SK-N-SH treated with all-trans-retinoic acid at 6 μM for 48 hours (cell line): ENCODE data around the gene PRELID3B.

Experiments
- ARNTL ChIP-seq: fragments of 450-650 bp; formaldehyde crosslinking; IDR thresholded peaks from 2 replicates; pipeline ENCODE4 v1.5.0; 2020; ENCODE audit warnings: low read depth, mild to moderate bottlenecking, moderate library complexity, borderline replicate concordance
- CSDC2 ChIP-seq: fragments of 250-450 bp; sonication (Bioruptor Pico); IDR thresholded peaks from 2 replicates; pipeline ENCODE4 v1.5.0; 2020; ENCODE audit warnings: mild to moderate bottlenecking, moderate library complexity
- SNAI2 ChIP-seq: fragments of 250-450 bp; sonication (Bioruptor Pico); IDR thresholded peaks from 2 replicates; pipeline ENCODE4 v1.5.0; 2020; ENCODE audit warnings: mild to moderate bottlenecking, moderate library complexity
- TF ChIP-seq, protein P1 (sequence below): fragments of 250-450 bp; sonication (Bioruptor Pico); IDR thresholded peaks from 2 replicates; pipeline ENCODE4 v1.8.0; 2020; ENCODE audit warnings: mild to moderate bottlenecking, moderate library complexity, borderline replicate concordance
- TF ChIP-seq, protein P2 (sequence below): fragments of 250-450 bp; sonication (Bioruptor Pico); IDR thresholded peaks from 2 replicates; pipeline ENCODE4 v1.5.1; 2020; ENCODE audit warnings: low read depth, mild to moderate bottlenecking, moderate library complexity
- TF ChIP-seq, protein P3 (sequence below): fragments of 250-450 bp; sonication (Bioruptor Pico); IDR thresholded peaks from 2 replicates; pipeline ENCODE4 v1.8.0; 2021; ENCODE audit warnings: low read depth, mild to moderate bottlenecking, moderate library complexity, borderline replicate concordance

DNA sequence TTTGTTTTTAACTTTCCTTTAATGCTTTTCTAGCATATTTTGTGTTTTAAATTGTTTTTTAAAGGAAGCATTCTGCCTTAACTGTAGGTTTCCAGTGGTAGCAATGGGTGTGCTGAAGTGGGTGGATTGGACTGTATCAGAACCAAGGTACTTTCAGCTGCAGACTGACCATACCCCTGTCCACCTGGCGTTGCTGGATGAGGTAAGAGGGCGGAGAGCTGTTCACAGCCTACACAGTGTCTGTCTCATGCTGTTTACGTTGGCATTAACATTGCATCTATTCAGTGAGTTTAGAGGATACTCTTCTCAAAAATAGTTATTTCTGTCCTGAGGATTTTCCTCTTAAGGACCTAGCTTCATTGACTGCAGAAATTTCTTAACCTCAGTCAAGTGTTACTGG lies 49.7 kb downstream of the PRELID3B start:
- TF ChIP-seq ARNTL (CRISPR knock-in tag) (no peak), CSDC2 (CRISPR knock-in tag) (no peak), SNAI2 (CRISPR knock-in tag) (no peak)
- TF ChIP-seq, protein P1, sequence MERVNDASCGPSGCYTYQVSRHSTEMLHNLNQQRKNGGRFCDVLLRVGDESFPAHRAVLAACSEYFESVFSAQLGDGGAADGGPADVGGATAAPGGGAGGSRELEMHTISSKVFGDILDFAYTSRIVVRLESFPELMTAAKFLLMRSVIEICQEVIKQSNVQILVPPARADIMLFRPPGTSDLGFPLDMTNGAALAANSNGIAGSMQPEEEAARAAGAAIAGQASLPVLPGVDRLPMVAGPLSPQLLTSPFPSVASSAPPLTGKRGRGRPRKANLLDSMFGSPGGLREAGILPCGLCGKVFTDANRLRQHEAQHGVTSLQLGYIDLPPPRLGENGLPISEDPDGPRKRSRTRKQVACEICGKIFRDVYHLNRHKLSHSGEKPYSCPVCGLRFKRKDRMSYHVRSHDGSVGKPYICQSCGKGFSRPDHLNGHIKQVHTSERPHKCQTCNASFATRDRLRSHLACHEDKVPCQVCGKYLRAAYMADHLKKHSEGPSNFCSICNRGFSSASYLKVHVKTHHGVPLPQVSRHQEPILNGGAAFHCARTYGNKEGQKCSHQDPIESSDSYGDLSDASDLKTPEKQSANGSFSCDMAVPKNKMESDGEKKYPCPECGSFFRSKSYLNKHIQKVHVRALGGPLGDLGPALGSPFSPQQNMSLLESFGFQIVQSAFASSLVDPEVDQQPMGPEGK (CRISPR knock-in tag) = no peak
- TF ChIP-seq, protein P2, sequence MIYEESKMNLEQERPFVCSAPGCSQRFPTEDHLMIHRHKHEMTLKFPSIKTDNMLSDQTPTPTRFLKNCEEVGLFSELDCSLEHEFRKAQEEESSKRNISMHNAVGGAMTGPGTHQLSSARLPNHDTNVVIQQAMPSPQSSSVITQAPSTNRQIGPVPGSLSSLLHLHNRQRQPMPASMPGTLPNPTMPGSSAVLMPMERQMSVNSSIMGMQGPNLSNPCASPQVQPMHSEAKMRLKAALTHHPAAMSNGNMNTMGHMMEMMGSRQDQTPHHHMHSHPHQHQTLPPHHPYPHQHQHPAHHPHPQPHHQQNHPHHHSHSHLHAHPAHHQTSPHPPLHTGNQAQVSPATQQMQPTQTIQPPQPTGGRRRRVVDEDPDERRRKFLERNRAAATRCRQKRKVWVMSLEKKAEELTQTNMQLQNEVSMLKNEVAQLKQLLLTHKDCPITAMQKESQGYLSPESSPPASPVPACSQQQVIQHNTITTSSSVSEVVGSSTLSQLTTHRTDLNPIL = no peak
- TF ChIP-seq, protein P3, sequence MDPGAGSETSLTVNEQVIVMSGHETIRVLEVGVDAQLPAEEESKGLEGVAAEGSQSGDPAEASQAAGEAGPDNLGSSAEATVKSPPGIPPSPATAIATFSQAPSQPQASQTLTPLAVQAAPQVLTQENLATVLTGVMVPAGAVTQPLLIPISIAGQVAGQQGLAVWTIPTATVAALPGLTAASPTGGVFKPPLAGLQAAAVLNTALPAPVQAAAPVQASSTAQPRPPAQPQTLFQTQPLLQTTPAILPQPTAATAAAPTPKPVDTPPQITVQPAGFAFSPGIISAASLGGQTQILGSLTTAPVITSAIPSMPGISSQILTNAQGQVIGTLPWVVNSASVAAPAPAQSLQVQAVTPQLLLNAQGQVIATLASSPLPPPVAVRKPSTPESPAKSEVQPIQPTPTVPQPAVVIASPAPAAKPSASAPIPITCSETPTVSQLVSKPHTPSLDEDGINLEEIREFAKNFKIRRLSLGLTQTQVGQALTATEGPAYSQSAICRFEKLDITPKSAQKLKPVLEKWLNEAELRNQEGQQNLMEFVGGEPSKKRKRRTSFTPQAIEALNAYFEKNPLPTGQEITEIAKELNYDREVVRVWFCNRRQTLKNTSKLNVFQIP = no peak
